K562 (cell line): ENCODE results near the gene PELI2. TPM values are rescaled to one million over a fixed set of nuclear protein-coding genes. Genes with fewer than 3 reads are reported as not detected.

Experiments
- ATAC-seq: fragments of 200-7000 bp; cut with Tn5 transposase; 3 replicates; pipeline ENCODE4 v1.9.1; 2020; ENCODE audit warnings: moderate library complexity
- BruUV-seq: library from RNA; stranded (reverse); fragments of 400-500 nt; replicated peaks from 2 replicates; lab custom pipeline; 2021; lab: Mats Ljungman, UMichigan
- CTCF ChIA-PET: fragments of 300-600 bp; formaldehyde crosslinking; extraction: SDS; loops from one replicate; lab custom pipeline; 2021; ENCODE audit warnings: low intra/inter-chr PET ratio; lab: Yijun Ruan, JAX
- POLR2A ChIA-PET: fragments of 300-600, 350-650 bp; sonication (Branson Sonifier 250); formaldehyde crosslinking; extraction: SDS; loops from one replicate; lab custom pipeline; 2021; ENCODE audit warnings: antibody characterized with exemption, inconsistent platforms; lab: Yijun Ruan, JAX
- DNase-seq, 4 experiments: peaks; one replicate each; pipeline versions ENCODE4 v3.0.0 to v3.0.0-alpha.2; 2011 to 2018; ENCODE audit warnings: low spot score in 3 of 4, mixed read lengths in 3 of 4; ENCODE audit errors: extremely low read depth in 1 of 4
- FAIRE-seq: peaks from 2 replicates; lab custom pipeline; 2011; peaks lifted over from hg19 to GRCh38; lab: Jason Lieb, UNC
- H2AFZ ChIP-seq: 2 replicates; pipeline ENCODE4 v1.6.0; 2011; ENCODE audit warnings: low read depth, low read length, control low read depth, inconsistent platforms
- H3K27ac ChIP-seq: fragments of 200-600 bp; 3 replicates; pipeline ENCODE4 v1.8.0; 2011; ENCODE audit warnings: low read depth, mild to moderate bottlenecking, control low read depth, inconsistent platforms, low read length, moderate library complexity, mixed read lengths; ENCODE audit errors: extremely low read depth
- H3K27me3 ChIP-seq, 2 experiments: fragments of 300-600 bp in 1 of 2; 2 replicates in 1 of 2; 3 replicates in 1 of 2; pipeline versions ENCODE4 v1.6.0 to v1.8.0; 2011; ENCODE audit warnings: inconsistent platforms in 2 of 2, low read length in 2 of 2, mild to moderate bottlenecking in 1 of 2, mixed read lengths in 1 of 2, moderate library complexity in 1 of 2; ENCODE audit not compliant: control insufficient read depth in 2 of 2, insufficient read depth in 2 of 2
- H3K36me3 ChIP-seq: fragments of 300-600 bp; 3 replicates; pipeline ENCODE4 v1.8.0; 2011; ENCODE audit warnings: mild to moderate bottlenecking, low read length, inconsistent platforms; ENCODE audit not compliant: control insufficient read depth, insufficient read depth
- H3K4me1 ChIP-seq, 2 experiments: fragments of 200-600 bp in 1 of 2; replicated peaks in 1 of 2; 2 replicates in 1 of 2; 3 replicates in 1 of 2; pipeline versions ENCODE4 v1.5.1 to v1.8.0; 2011; ENCODE audit warnings: inconsistent platforms in 2 of 2, low read length in 2 of 2, mild to moderate bottlenecking in 1 of 2, mixed read lengths in 1 of 2, moderate library complexity in 1 of 2; ENCODE audit not compliant: control insufficient read depth in 2 of 2, insufficient read depth in 2 of 2
- H3K4me2 ChIP-seq: 2 replicates; pipeline ENCODE4 v1.6.1; 2011; ENCODE audit warnings: low read length, control low read depth, inconsistent platforms, mixed read lengths; ENCODE audit not compliant: insufficient read depth
- H3K4me3 ChIP-seq: fragments of 200-600 bp; sonication (generic), shearing (Covaris generic); 2 replicates; pipeline ENCODE4 v1.5.1; 2016; ENCODE audit warnings: control low read depth, inconsistent platforms
- H3K79me2 ChIP-seq: fragments of 200-600 bp; 3 replicates; pipeline ENCODE4 v1.8.0; 2011; ENCODE audit warnings: low read length, inconsistent platforms; ENCODE audit not compliant: control insufficient read depth, insufficient read depth
- H3K9ac ChIP-seq, 2 experiments: 2 replicates each; pipeline versions ENCODE4 v1.6.0 to v1.6.1; 2011; ENCODE audit warnings: low read depth in 2 of 2, low read length in 2 of 2, control low read depth in 1 of 2, inconsistent platforms in 1 of 2, mild to moderate bottlenecking in 1 of 2, mixed read lengths in 1 of 2; ENCODE audit not compliant: insufficient read depth in 1 of 2
- H3K9me1 ChIP-seq: one replicate; pipeline ENCODE4 v1.6.0; 2011; ENCODE audit warnings: inconsistent platforms, mild to moderate bottlenecking, low read length, moderate library complexity; ENCODE audit not compliant: control insufficient read depth, insufficient read depth
- H3K9me3 ChIP-seq: replicated peaks from 2 replicates; pipeline ENCODE4 v1.5.1; 2011; ENCODE audit warnings: low read depth, low read length, inconsistent platforms; ENCODE audit not compliant: control insufficient read depth, insufficient read depth
- H4K20me1 ChIP-seq: replicated peaks from 2 replicates; pipeline ENCODE4 v1.6.1; 2011; ENCODE audit warnings: low read length, inconsistent platforms, mixed read lengths; ENCODE audit not compliant: control insufficient read depth, insufficient read depth
- CHCHD3 ChIP-seq: fragments of 250-450 bp; sonication (Bioruptor Pico); IDR thresholded peaks from 2 replicates; pipeline ENCODE4 v2.1.2; 2022; ENCODE audit warnings: mild to moderate bottlenecking
- E2F5 ChIP-seq: sonication (generic); formaldehyde crosslinking; IDR thresholded peaks from 2 replicates; pipeline ENCODE4 v1.8.0; 2022; ENCODE audit warnings: mild to moderate bottlenecking, missing genetic modification reagents
- GMEB1 ChIP-seq: fragments of 250-450 bp; sonication (Bioruptor Pico); IDR thresholded peaks from 2 replicates; pipeline ENCODE4 v1.4.0; 2020; ENCODE audit warnings: mild to moderate bottlenecking
- HDAC8 ChIP-seq: fragments of 450-650 bp; IDR thresholded peaks from 2 replicates; pipeline ENCODE4 v1.6.1; 2016; ENCODE audit warnings: mild to moderate bottlenecking, missing genetic modification characterization, moderate library complexity, missing compliant biosample characterization
- L3MBTL2 ChIP-seq: fragments of 450-650 bp; IDR thresholded peaks from 2 replicates; pipeline ENCODE4 v1.6.1; 2016; ENCODE audit warnings: mild to moderate bottlenecking, moderate library complexity
- RBM34 ChIP-seq: fragments of 200-400 bp; formaldehyde crosslinking; IDR thresholded peaks from 2 replicates; pipeline ENCODE4 v1.6.1; 2018; ENCODE audit warnings: low read length, borderline replicate concordance; ENCODE audit not compliant: insufficient read depth
- TCF3 ChIP-seq: sonication (generic); formaldehyde crosslinking; IDR thresholded peaks from 2 replicates; pipeline ENCODE4 v1.4.0; 2020; ENCODE audit warnings: mild to moderate bottlenecking, missing genetic modification reagents
- ZC3H11A ChIP-seq: IDR thresholded peaks from 2 replicates; pipeline ENCODE4 v1.6.1; 2012; ENCODE audit warnings: low read depth, low read length, improper control_type of control experiment
- ZNF146 ChIP-seq: IDR thresholded peaks from one replicate; pipeline ENCODE4 v1.6.1; 2018; ENCODE audit warnings: missing compliant biosample characterization; ENCODE audit not compliant: unreplicated experiment
- ZNF174 ChIP-seq: fragments of 250-450 bp; sonication (Bioruptor Pico); IDR thresholded peaks from 2 replicates; pipeline ENCODE4 v1.4.0; 2020; ENCODE audit warnings: mild to moderate bottlenecking
- ZNF280A ChIP-seq: fragments of 450-650 bp; IDR thresholded peaks from 2 replicates; pipeline ENCODE4 v1.6.1; 2018; ENCODE audit warnings: mild to moderate bottlenecking, low read depth; ENCODE audit not compliant: partially characterized antibody
- ZNF282 ChIP-seq: sonication (generic); formaldehyde crosslinking; IDR thresholded peaks from 2 replicates; pipeline ENCODE4 v1.8.1; 2023; ENCODE audit warnings: missing genetic modification reagents
- ZNF592 ChIP-seq: fragments of 450-650 bp; IDR thresholded peaks from 2 replicates; pipeline ENCODE4 v1.6.1; 2017; ENCODE audit warnings: antibody characterized with exemption, mild to moderate bottlenecking
- ZNF655 ChIP-seq: fragments of 250-450 bp; sonication (Bioruptor Pico); IDR thresholded peaks from 2 replicates; pipeline ENCODE4 v1.5.0; 2021
- WGBS: fragments of 100-300 bp; shearing (Covaris generic); methylation state at CpG from one replicate; pipeline ENCODE4 v1.1.6; 2016; ENCODE audit warnings: low coverage, mixed read lengths; ENCODE audit not compliant: insufficient coverage; ENCODE audit errors: missing lambda C conversion rate; 5-methylcytosine and 5-hydroxymethylcytosine counted together
- in situ Hi-C: fragments of 300-500 bp; cut with MboI; formaldehyde crosslinking; loops from 4 replicates; pipeline ENCODE4 v1.15.0; 2018; ENCODE audit warnings: inconsistent platforms, mixed read lengths
- intact Hi-C: fragments of 100-400 bp; cut with micrococcal nuclease; formaldehyde crosslinking; loops from 2 replicates; pipeline ENCODE4 v1.14.2; 2022
- polyA plus RNA-seq, 8 experiments: library from polyadenylated mRNA; depleted of rRNA in 4 of 8; stranded (reverse) in 5 of 8; unstranded in 3 of 8; fragments of >200 nt; fragmentation: Nextera tagmentation in 2 of 8; fragmentation: Illumina TruSeq in 1 of 8; extraction: Ambion mirVana in 2 of 8; extraction: Trizol in 1 of 8; gene quantifications; 2 replicates each; pipeline versions ENCODE4 v1.2.1 to v1.2.3, GENCODE V29; 2011 to 2014; ENCODE audit warnings: inconsistent platforms in 1 of 8, missing spikeins in 1 of 8
- total RNA-seq, 7 experiments: library from RNA; depleted of rRNA in 6 of 7; stranded (reverse); fragments of >200 nt in 6 of 7; fragmentation: Illumina TruSeq in 2 of 7; extraction: Trizol in 2 of 7; gene quantifications; 2 replicates each; pipeline versions ENCODE4 v1.2.1 to v1.2.3, GENCODE V29; 2011 to 2021; ENCODE audit warnings: low replicate concordance in 1 of 7

Gene PELI2
- total and polyA plus RNA-seq, 9 of the 15 experiments (the other 6 are each of a cell fraction or from before 2014, with no cell fraction given), result 0.20 to 1.5 (median 0.44) TPM

GRCh38 chr14:56145965-56146364 is 27.8 kb downstream of the PELI2 start:
- no TSS peak for BruUV-seq
- Histone ChIP-seq H3K27me3 (0 out of 5 replicates have a peak, but pooled peaks cover 2 to 4% of the 10 kb centered on the region in 2 experiments), H3K9ac (no peak overlapping the region), H3K4me1 (no peaks in the 10 kb centered on the region), H3K27ac (no peak overlapping the region), H3K4me2 (no peak overlapping the region), H3K9me3 (no peaks in the 10 kb centered on the region), H3K79me2 (no peaks in the 10 kb centered on the region), H2AFZ (no peak overlapping the region), H3K9me1 (no peaks in the 10 kb centered on the region), H3K36me3 (no peaks in the 10 kb centered on the region), H4K20me1 (no peaks in the 10 kb centered on the region), H3K4me3 (no peak overlapping the region)
- in situ Hi-C loops (no loop called here), intact Hi-C loops (no loop called here)
- 5% methylated on average over 3 of the region's 3 CpGs for WGBS
- POLR2A ChIA-PET, result no interaction called here
- DNase-seq (no peak), FAIRE-seq (no peak), ATAC-seq (no peak)
- CTCF ChIA-PET, result no interaction called here
- TF ChIP-seq ZNF174 (CRISPR knock-in tag) (no peak), ZNF282 (CRISPR knock-in tag) (no peak), HDAC8 (tag) (no peak), CHCHD3 (CRISPR knock-in tag) (no peak), E2F5 (CRISPR knock-in tag) (no peak), ZNF655 (CRISPR knock-in tag) (no peak), ZNF592 (no peak), TCF3 (CRISPR knock-in tag) (no peak), L3MBTL2 (no peak), RBM34 (no peak), ZNF146 (CRISPR knock-in tag) (no peak), ZC3H11A (no peak), GMEB1 (CRISPR knock-in tag) (no peak), ZNF280A (no peak)
